GM12892 (cell line): Measurements from ENCODE around the gene CLDN3.

Experiments used
- POLR2A ChIP-seq: IDR thresholded peaks from 2 replicates; pipeline ENCODE4 v1.6.1; 2011; ENCODE audit warnings: low read depth, low read length, control low read depth
- POLR2AphosphoS5 ChIP-seq: IDR thresholded peaks from 2 replicates; pipeline ENCODE4 v1.6.1; 2011; ENCODE audit warnings: low read depth, low read length, control low read depth
- TAF1 ChIP-seq: IDR thresholded peaks from 2 replicates; pipeline ENCODE4 v1.6.1; 2011; ENCODE audit warnings: low read depth, mild to moderate bottlenecking, control low read depth, low read length, borderline replicate concordance

- TF ChIP-seq POLR2A = no peak
- no peak for TF ChIP-seq POLR2AphosphoS5
- TF ChIP-seq TAF1 = no peak
These were observed 3.4 kb downstream of the CLDN3 start for GRCh38 chr7:73766556-73767229.
